Neuronal stem cell (in vitro differentiated cells): Measurements from ENCODE around the gene SYT9.

Experiments used
- DNase-seq: peaks from one replicate; pipeline ENCODE4 v3.0.0-alpha.2; 2013; ENCODE audit warnings: low spot score
- H2AFZ ChIP-seq: one replicate; pipeline ENCODE4 v1.6.1; 2013; ENCODE audit warnings: mild to moderate bottlenecking, low read length, inconsistent platforms
- H2AK5ac ChIP-seq: 2 replicates; pipeline ENCODE4 v1.6.1; 2013; ENCODE audit warnings: low read depth, mild to moderate bottlenecking, inconsistent platforms, low read length, moderate library complexity, mixed read lengths
- H2BK120ac ChIP-seq: 2 replicates; pipeline ENCODE4 v1.6.1; 2013; ENCODE audit warnings: low read depth, mild to moderate bottlenecking, inconsistent platforms, low read length, moderate library complexity, mixed read lengths
- H2BK12ac ChIP-seq: one replicate; pipeline ENCODE4 v1.6.1; 2013; ENCODE audit warnings: low read length, inconsistent platforms
- H2BK15ac ChIP-seq: 2 replicates; pipeline ENCODE4 v1.6.1; 2013; ENCODE audit warnings: mild to moderate bottlenecking, low read length, inconsistent platforms, mixed read lengths
- H2BK5ac ChIP-seq: one replicate; pipeline ENCODE4 v1.6.1; 2013; ENCODE audit warnings: inconsistent platforms, mild to moderate bottlenecking, low read length, moderate library complexity
- H3K14ac ChIP-seq: one replicate; pipeline ENCODE4 v1.6.1; 2013; ENCODE audit warnings: low read length, inconsistent platforms
- H3K18ac ChIP-seq: 2 replicates; pipeline ENCODE4 v1.6.1; 2013; ENCODE audit warnings: low read length, inconsistent platforms
- H3K23ac ChIP-seq: 2 replicates; pipeline ENCODE4 v1.6.1; 2013; ENCODE audit warnings: low read depth, mild to moderate bottlenecking, mixed read lengths, low read length, inconsistent platforms; ENCODE audit not compliant: poor library complexity
- H3K27ac ChIP-seq: replicated peaks from 3 replicates; pipeline ENCODE4 v1.5.1; 2013; ENCODE audit warnings: low read length, inconsistent platforms
- H3K27me3 ChIP-seq, 3 experiments: 2 replicates each; pipeline ENCODE4 v1.6.1; 2013; ENCODE audit warnings: low read length in 3 of 3, mild to moderate bottlenecking in 2 of 3, inconsistent platforms in 1 of 3, low read depth in 1 of 3, mixed read lengths in 1 of 3, moderate library complexity in 1 of 3; ENCODE audit not compliant: control insufficient read depth in 3 of 3, insufficient read depth in 3 of 3
- H3K36me3 ChIP-seq, 2 donors: replicated peaks in 1 of 2; 2 replicates each; pipeline ENCODE4 v1.6.1; 2013; ENCODE audit warnings: low read length in 2 of 2; ENCODE audit not compliant: control insufficient read depth in 2 of 2, insufficient read depth in 2 of 2
- H3K4ac ChIP-seq: 2 replicates; pipeline ENCODE4 v1.6.1; 2013; ENCODE audit warnings: inconsistent platforms, mild to moderate bottlenecking, low read length, moderate library complexity
- H3K4me1 ChIP-seq, 2 donors: 1 replicate in 1 of 2; 2 replicates in 1 of 2; pipeline ENCODE4 v1.6.1; 2013; ENCODE audit warnings: low read length in 2 of 2, low read depth in 1 of 2; ENCODE audit not compliant: control insufficient read depth in 2 of 2, insufficient read depth in 1 of 2
- H3K4me2 ChIP-seq: one replicate; pipeline ENCODE4 v1.6.1; 2013; ENCODE audit warnings: mild to moderate bottlenecking, low read length, inconsistent platforms; ENCODE audit not compliant: insufficient read depth, poor library complexity, severe bottlenecking
- H3K4me3 ChIP-seq, 2 donors: 2 replicates each; pipeline ENCODE4 v1.5.1; 2013; ENCODE audit warnings: low read length in 2 of 2, mild to moderate bottlenecking in 2 of 2, inconsistent platforms in 1 of 2, moderate library complexity in 1 of 2
- H3K79me1 ChIP-seq: one replicate; pipeline ENCODE4 v1.6.1; 2013; ENCODE audit warnings: low read depth, mild to moderate bottlenecking, inconsistent platforms, low read length, moderate library complexity
- H3K9ac ChIP-seq: one replicate; pipeline ENCODE4 v1.6.1; 2013; ENCODE audit warnings: mild to moderate bottlenecking, low read depth, low read length, inconsistent platforms; ENCODE audit not compliant: poor library complexity
- H3K9me3 ChIP-seq, 2 donors: replicated peaks in 1 of 2; 2 replicates each; pipeline versions ENCODE3 to v1.6.1; 2013; ENCODE audit warnings: low read length in 2 of 2, mild to moderate bottlenecking in 2 of 2, inconsistent platforms in 1 of 2, low read depth in 1 of 2, mixed read lengths in 1 of 2, moderate library complexity in 1 of 2; ENCODE audit not compliant: control insufficient read depth in 2 of 2, insufficient read depth in 1 of 2
- H4K8ac ChIP-seq: one replicate; pipeline ENCODE4 v1.6.1; 2013; ENCODE audit warnings: low read depth, mild to moderate bottlenecking, inconsistent platforms, low read length, moderate library complexity
- H4K91ac ChIP-seq: one replicate; pipeline ENCODE4 v1.6.1; 2013; ENCODE audit warnings: low read length, low read depth, mild to moderate bottlenecking, inconsistent platforms; ENCODE audit not compliant: poor library complexity
- WGBS, 2 donors: extraction: QIAGEN DNeasy Blood & Tissue Kit; methylation state at CpG; one replicate each; pipeline ENCODE4 v1.1.7; 2013; ENCODE audit warnings: missing lambda C conversion rate in 2 of 2, mixed read lengths in 1 of 2; ENCODE audit not compliant: insufficient read length in 2 of 2, insufficient replicate concordance in 1 of 2; ENCODE audit errors: extremely low coverage in 2 of 2; 5-methylcytosine and 5-hydroxymethylcytosine counted together

Gene SYT9

DNA sequence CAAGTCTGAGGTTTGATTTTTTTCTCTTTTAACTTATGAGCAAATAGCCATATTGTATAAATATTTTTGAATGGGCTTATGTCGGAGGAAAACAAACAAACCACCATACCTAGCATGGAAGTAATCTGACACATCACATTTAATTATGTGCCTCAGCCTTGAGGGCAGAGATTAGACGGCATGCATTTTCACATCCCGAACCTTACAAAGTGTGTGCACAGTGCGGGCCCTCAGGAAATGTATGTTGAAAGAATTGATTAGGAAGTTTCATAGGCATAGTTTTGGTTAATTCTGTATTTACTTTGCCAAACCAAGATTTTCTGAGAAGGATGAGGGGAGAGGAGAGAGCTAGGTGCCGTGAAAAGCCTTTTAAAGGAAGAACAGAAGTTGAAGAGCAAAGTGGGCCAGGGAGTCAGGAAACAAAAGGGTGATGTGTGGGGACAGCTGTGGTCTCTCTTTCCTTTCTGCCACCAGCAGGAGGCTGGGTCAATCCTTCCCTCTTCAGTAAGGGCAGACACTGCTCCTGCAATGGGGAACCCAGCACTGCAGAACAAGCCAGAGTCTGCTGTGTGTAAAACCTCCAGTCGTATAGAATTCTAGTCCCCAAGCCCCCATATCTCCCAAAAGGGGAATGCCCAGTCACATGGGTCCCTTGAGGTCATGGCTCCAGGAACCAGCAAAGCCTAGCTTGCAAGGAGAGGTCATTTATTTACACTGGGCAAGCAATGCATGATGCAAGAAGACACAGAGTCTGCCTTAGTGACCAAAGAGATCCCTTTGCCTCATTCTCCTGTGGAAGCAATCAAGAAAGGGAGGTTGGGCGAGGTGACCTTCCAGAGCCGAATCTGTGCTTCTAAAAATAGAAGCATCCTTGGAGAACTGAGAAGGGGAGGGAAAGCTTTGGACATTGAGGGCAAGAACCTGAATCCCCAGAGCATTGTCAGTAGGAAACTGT, 162.5 kb downstream of the SYT9 start:
- peak overlapping the region; percentile 27 for H3K18ac ChIP-seq
- no peak overlapping the region for H3K14ac ChIP-seq
- H2BK15ac ChIP-seq: no peak overlapping the region
- no peak overlapping the region for H3K9ac ChIP-seq
- H3K27ac ChIP-seq: no peak overlapping the region
- H3K23ac ChIP-seq: no peak overlapping the region
- H2BK120ac ChIP-seq: no peak overlapping the region
- no peak overlapping the region for H3K4ac ChIP-seq
- H2BK5ac ChIP-seq: no peak overlapping the region
- no peak overlapping the region for H2AFZ ChIP-seq
- no peak overlapping the region for H4K8ac ChIP-seq
- H2AK5ac ChIP-seq: no peak overlapping the region
- H3K9me3 ChIP-seq: no peaks in the 10 kb centered on the region
- H3K79me1 ChIP-seq: no peaks in the 10 kb centered on the region
- H3K27me3 ChIP-seq: no peaks in the 10 kb centered on the region
- no peak overlapping the region for H3K4me2 ChIP-seq
- WGBS, 2 donors: no CpG with 5 or more reads among the region's 8 CpGs
- H3K4me1 ChIP-seq: peaks cover 0 to 16% of the 10 kb centered on the region in 2 donors
- no peak for DNase-seq
- H2BK12ac ChIP-seq: no peak overlapping the region
- no peak overlapping the region for H4K91ac ChIP-seq
- no peak overlapping the region for H3K4me3 ChIP-seq
- no peaks in the 10 kb centered on the region for H3K36me3 ChIP-seq

DNA sequence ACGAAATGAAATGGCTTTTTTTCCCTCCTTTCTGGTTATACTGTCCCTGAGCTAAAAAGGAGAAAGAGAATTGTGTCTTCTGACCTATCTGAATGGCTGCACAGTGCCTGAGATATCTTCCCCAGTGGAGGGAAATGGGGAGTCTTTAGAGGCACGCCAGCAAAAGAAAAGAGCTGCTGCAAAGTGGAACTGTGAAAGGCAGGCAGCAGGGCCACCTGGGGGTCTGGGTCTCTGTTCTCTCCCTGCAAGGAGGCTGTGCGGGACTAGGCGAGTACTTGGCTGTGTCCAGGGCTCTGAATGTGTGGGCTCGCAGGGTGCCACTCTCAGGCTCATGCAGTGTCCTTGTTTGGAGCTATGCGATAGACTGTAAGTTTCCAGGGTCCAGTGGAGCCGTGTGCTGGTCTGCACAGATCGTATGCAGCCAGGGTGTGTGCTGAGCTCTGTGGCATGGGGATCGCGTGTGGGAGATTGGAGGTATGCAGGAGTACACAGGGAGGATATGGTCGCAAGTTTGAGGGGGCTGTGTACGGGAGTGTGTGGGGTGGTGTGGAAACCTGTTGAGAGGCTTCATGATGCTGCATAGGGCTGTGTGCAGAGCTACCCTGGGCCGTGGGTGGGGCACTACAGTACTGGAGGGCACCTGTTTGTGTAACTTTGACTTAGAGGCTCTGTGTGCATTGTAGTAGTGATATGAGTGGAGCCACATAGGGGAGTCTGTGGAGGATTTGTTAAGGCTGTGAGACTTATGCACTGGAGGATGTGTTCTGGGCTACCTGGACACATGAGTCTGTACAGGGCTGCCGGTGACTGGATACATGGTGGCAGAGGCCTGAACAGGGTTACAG, 163.5 kb downstream of the SYT9 start:
- WGBS, 2 donors: no CpG with 5 or more reads among the region's 14 CpGs

DNA sequence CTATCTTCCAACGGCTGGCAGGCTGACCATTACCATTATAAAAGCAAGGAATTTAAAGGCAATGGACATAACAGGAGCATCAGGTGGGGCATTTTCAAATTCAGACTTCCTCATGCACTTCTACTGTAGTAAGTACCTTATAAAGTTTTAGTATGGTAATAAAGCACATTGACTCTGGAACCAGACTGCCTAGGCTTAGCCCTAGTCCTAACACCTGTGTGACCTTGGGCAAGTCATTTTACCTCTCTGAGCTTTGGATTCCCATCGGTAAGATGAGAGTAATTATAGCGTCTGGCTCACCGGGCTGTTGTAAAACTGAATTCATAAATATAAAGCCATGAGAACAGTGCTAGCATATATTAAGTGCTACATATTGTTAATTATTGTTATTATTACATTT, 164.4 kb downstream of the SYT9 start:
- Histone ChIP-seq H2BK120ac (no peak overlapping the region), H3K9ac (no peak overlapping the region), H3K36me3 (no peaks in the 10 kb centered on the region), H3K4me1 (peaks cover 0 to 16% of the 10 kb centered on the region in 2 donors), H3K18ac (no peak overlapping the region), H4K8ac (no peak overlapping the region), H2AK5ac (no peak overlapping the region), H4K91ac (no peak overlapping the region), H2BK12ac (no peak overlapping the region), H2AFZ (no peak overlapping the region), H3K27me3 (no peaks in the 10 kb centered on the region), H3K23ac (no peak overlapping the region), H3K4ac (no peak overlapping the region), H3K14ac (no peak overlapping the region), H3K27ac (no peak overlapping the region), H3K79me1 (no peaks in the 10 kb centered on the region), H2BK15ac (no peak overlapping the region), H3K4me2 (no peak overlapping the region), H2BK5ac (no peak overlapping the region), H3K9me3 (no peaks in the 10 kb centered on the region), H3K4me3 (no peak overlapping the region)
- no CpG with 5 or more reads among the region's 4 CpGs for WGBS, 2 donors
- DNase-seq: no peak

More for the DNA sequence above, 163.5 kb downstream of the SYT9 start:
- no peak overlapping the region for H4K91ac ChIP-seq
- no peak overlapping the region for H3K4ac ChIP-seq
- H3K9ac ChIP-seq: no peak overlapping the region
- H2BK12ac ChIP-seq: no peak overlapping the region
- H3K4me2 ChIP-seq: no peak overlapping the region
- H3K36me3 ChIP-seq: no peaks in the 10 kb centered on the region
- peaks cover 0 to 16% of the 10 kb centered on the region in 2 donors for H3K4me1 ChIP-seq
- H2BK120ac ChIP-seq: no peak overlapping the region
- no peak for DNase-seq
- peak overlapping the region; percentile 10 for H3K23ac ChIP-seq
- no peak overlapping the region for H4K8ac ChIP-seq
- H2BK15ac ChIP-seq: no peak overlapping the region
- no peak overlapping the region for H3K4me3 ChIP-seq
- H3K14ac ChIP-seq: peak overlapping the region; percentile 47
- no peak overlapping the region for H2AK5ac ChIP-seq
- H3K27me3 ChIP-seq: no peaks in the 10 kb centered on the region
- H2AFZ ChIP-seq: no peak overlapping the region
- H2BK5ac ChIP-seq: peak overlapping the region; percentile 77
- no peaks in the 10 kb centered on the region for H3K9me3 ChIP-seq
- H3K27ac ChIP-seq: no peak overlapping the region
- peak overlapping the region; percentile 67 for H3K18ac ChIP-seq
- no peaks in the 10 kb centered on the region for H3K79me1 ChIP-seq

DNA sequence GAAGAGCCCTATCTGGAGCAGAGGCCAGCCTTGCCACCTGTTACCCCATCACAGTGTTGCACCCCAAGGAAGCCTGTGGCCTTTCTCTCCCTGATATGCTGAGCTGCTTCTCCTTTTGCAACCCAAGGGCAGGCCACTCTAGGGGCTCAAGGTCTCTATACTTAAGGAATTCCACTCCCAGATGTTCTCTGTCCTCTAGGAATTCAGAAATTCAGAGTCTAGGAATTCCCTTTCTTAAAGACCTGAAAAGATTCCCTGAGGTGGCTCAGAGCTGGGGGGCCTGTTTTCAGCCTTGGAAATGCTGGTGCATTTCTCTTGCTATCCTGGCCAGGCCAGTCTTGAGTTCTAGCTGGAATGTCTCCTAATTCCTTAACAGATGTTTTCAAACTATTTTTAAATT, 165.6 kb downstream of the SYT9 start:
- H2BK15ac ChIP-seq: no peak overlapping the region
- H3K9me3 ChIP-seq: no peaks in the 10 kb centered on the region
- H2AFZ ChIP-seq: no peak overlapping the region
- peaks cover 0 to 16% of the 10 kb centered on the region in 2 donors for H3K4me1 ChIP-seq
- no peak overlapping the region for H3K9ac ChIP-seq
- H2AK5ac ChIP-seq: no peak overlapping the region
- H3K14ac ChIP-seq: no peak overlapping the region
- no peak overlapping the region for H3K18ac ChIP-seq
- no peak overlapping the region for H3K4ac ChIP-seq
- no peak for DNase-seq
- H3K4me3 ChIP-seq: no peak overlapping the region
- H3K27me3 ChIP-seq: no peaks in the 10 kb centered on the region
- no peak overlapping the region for H2BK5ac ChIP-seq
- no peak overlapping the region for H4K8ac ChIP-seq
- no peak overlapping the region for H3K27ac ChIP-seq
- H3K79me1 ChIP-seq: no peaks in the 10 kb centered on the region
- no peak overlapping the region for H3K23ac ChIP-seq
- no peak overlapping the region for H2BK12ac ChIP-seq
- H3K4me2 ChIP-seq: no peak overlapping the region
- H3K36me3 ChIP-seq: no peaks in the 10 kb centered on the region
- no peak overlapping the region for H2BK120ac ChIP-seq
- H4K91ac ChIP-seq: no peak overlapping the region
